HepG2 (cell line): Measurements from ENCODE around the gene MRPL48. TPM values are rescaled to one million over a fixed set of nuclear protein-coding genes. Genes with fewer than 3 reads are reported as not detected.

ENCODE experiments used
- ATAC-seq: fragments of 200-7000 bp; cut with Tn5 transposase; 3 replicates; pipeline ENCODE4 v1.9.1; 2020; ENCODE audit warnings: mild to moderate bottlenecking, moderate library complexity
- BruUV-seq: library from RNA; stranded (reverse); fragments of 400-500 nt; replicated peaks from 2 replicates; lab custom pipeline; 2021; lab: Mats Ljungman, UMichigan
- CTCF ChIA-PET: fragments of 300-600 bp; formaldehyde crosslinking; extraction: SDS; loops from one replicate; lab custom pipeline; 2021; ENCODE audit warnings: low total read pairs, inconsistent platforms, low intra/inter-chr PET ratio; lab: Yijun Ruan, JAX
- POLR2A ChIA-PET: fragments of 350-600 bp; sonication (Branson Sonifier 250); formaldehyde crosslinking; loops from one replicate; lab custom pipeline; 2020; ENCODE audit warnings: antibody characterized with exemption, inconsistent platforms; lab: Yijun Ruan, JAX
- DNase-seq: peaks from one replicate; pipeline ENCODE4 v3.0.0-alpha.2; 2015; ENCODE audit warnings: low spot score
- FAIRE-seq: peaks from 3 replicates; lab custom pipeline; 2011; peaks lifted over from hg19 to GRCh38; lab: Jason Lieb, UNC
- H2AFZ ChIP-seq: one replicate; pipeline ENCODE4 v1.6.1; 2011; ENCODE audit warnings: low read length, inconsistent platforms
- H3K27ac ChIP-seq: fragments of 300-600 bp; 3 replicates; pipeline ENCODE4 v1.8.0; 2011; ENCODE audit warnings: mixed run types, mild to moderate bottlenecking, mixed read lengths, low read length, inconsistent platforms; ENCODE audit not compliant: insufficient read depth; ENCODE audit errors: extremely low read length
- H3K27me3 ChIP-seq, 2 experiments: fragments of 200-600 bp in 1 of 2; 2 replicates in 1 of 2; 3 replicates in 1 of 2; pipeline versions ENCODE4 v1.6.0 to v1.8.0; 2011; ENCODE audit warnings: low read length in 2 of 2, mild to moderate bottlenecking in 2 of 2, moderate library complexity in 2 of 2, inconsistent platforms in 1 of 2; ENCODE audit not compliant: insufficient read depth in 2 of 2, control insufficient read depth in 1 of 2
- H3K36me3 ChIP-seq, 2 experiments: fragments of 200-600 bp in 1 of 2; replicated peaks in 1 of 2; 2 replicates in 1 of 2; 3 replicates in 1 of 2; pipeline versions ENCODE4 v1.5.1 to v1.8.0; 2011; ENCODE audit warnings: low read length in 2 of 2, inconsistent platforms in 1 of 2; ENCODE audit not compliant: insufficient read depth in 2 of 2, control insufficient read depth in 1 of 2
- H3K4me1 ChIP-seq: 2 replicates; pipeline ENCODE4 v1.5.1; 2012; ENCODE audit warnings: low read length, inconsistent platforms; ENCODE audit not compliant: insufficient read depth
- H3K4me2 ChIP-seq: 2 replicates; pipeline ENCODE4 v1.6.0; 2011; ENCODE audit warnings: low read depth, low read length, inconsistent platforms
- H3K4me3 ChIP-seq, 3 experiments: fragments of 200-600 bp in 1 of 3; sonication (generic), shearing (Covaris generic) in 1 of 3; replicated peaks in 1 of 3; 2 replicates each; pipeline ENCODE4 v1.5.1; 2011 to 2016; ENCODE audit warnings: low read length in 3 of 3, inconsistent platforms in 2 of 3, low read depth in 2 of 3, mild to moderate bottlenecking in 2 of 3, control low read depth in 1 of 3, mixed read lengths in 1 of 3; ENCODE audit not compliant: insufficient read depth in 1 of 3
- H3K79me2 ChIP-seq: one replicate; pipeline ENCODE4 v1.6.1; 2011; ENCODE audit warnings: low read length, inconsistent platforms; ENCODE audit not compliant: insufficient read depth
- H3K9ac ChIP-seq: 2 replicates; pipeline ENCODE4 v1.6.0; 2011; ENCODE audit warnings: mild to moderate bottlenecking, low read depth, low read length, inconsistent platforms; ENCODE audit not compliant: insufficient read depth
- H3K9me3 ChIP-seq: 2 replicates; pipeline ENCODE4 v1.5.1; 2012; ENCODE audit warnings: mild to moderate bottlenecking, low read length
- H4K20me1 ChIP-seq: 2 replicates; pipeline ENCODE4 v1.6.0; 2011; ENCODE audit warnings: inconsistent platforms, mild to moderate bottlenecking, low read length, moderate library complexity; ENCODE audit not compliant: insufficient read depth
- HIVEP1 ChIP-seq: sonication (generic); formaldehyde crosslinking; IDR thresholded peaks from 2 replicates; pipeline ENCODE4 v1.4.0; 2020; ENCODE audit warnings: mild to moderate bottlenecking, missing genetic modification reagents
- HNRNPUL1 ChIP-seq: fragments of 200-400 bp; formaldehyde crosslinking; IDR thresholded peaks from 2 replicates; pipeline ENCODE4 v1.6.1; 2017; ENCODE audit warnings: low read depth, mild to moderate bottlenecking, low read length, moderate library complexity
- IKZF4 ChIP-seq: sonication (generic); formaldehyde crosslinking; IDR thresholded peaks from 2 replicates; pipeline ENCODE4 v1.5.1; 2020; ENCODE audit warnings: borderline replicate concordance, mild to moderate bottlenecking, low read depth, missing genetic modification reagents; ENCODE audit errors: not compliant biosample characterization
- KLF16 ChIP-seq, 2 experiments: sonication (generic) in 1 of 2; formaldehyde crosslinking in 1 of 2; IDR thresholded peaks; 2 replicates each; pipeline versions ENCODE4 v1.6.1 to v1.8.0; 2016 to 2023; ENCODE audit warnings: missing genetic modification reagents in 2 of 2, missing compliant biosample characterization in 1 of 2
- MAF1 ChIP-seq: sonication (generic); formaldehyde crosslinking; IDR thresholded peaks from 2 replicates; pipeline ENCODE4 v1.5.0; 2020; ENCODE audit warnings: missing genetic modification reagents, borderline replicate concordance
- PCBP2 ChIP-seq: fragments of 200-400 bp; formaldehyde crosslinking; optimal IDR thresholded peaks from 2 replicates; pipeline ENCODE3; 2018; ENCODE audit warnings: low read length, low read depth; ENCODE audit not compliant: poor library complexity, severe bottlenecking
- SRSF1 ChIP-seq: fragments of 200-400 bp; formaldehyde crosslinking; optimal IDR thresholded peaks from 2 replicates; pipeline ENCODE3; 2017; ENCODE audit warnings: mild to moderate bottlenecking, low read depth, low read length, moderate library complexity
- TBX3 ChIP-seq: fragments of 450-650 bp; IDR thresholded peaks from 2 replicates; pipeline ENCODE4 v1.6.1; 2017; ENCODE audit warnings: antibody characterized with exemption, mild to moderate bottlenecking, inconsistent platforms, borderline replicate concordance
- ZNF292 ChIP-seq: sonication (generic); formaldehyde crosslinking; IDR thresholded peaks from 2 replicates; pipeline ENCODE4 v1.8.1; 2022; ENCODE audit warnings: mild to moderate bottlenecking, low read depth, missing genetic modification reagents, borderline replicate concordance
- ZNF441 ChIP-seq: sonication (generic); formaldehyde crosslinking; IDR thresholded peaks from 2 replicates; pipeline ENCODE4 v1.7.0; 2021; ENCODE audit warnings: missing genetic modification reagents, borderline replicate concordance
- ZNF558 ChIP-seq: sonication (generic); formaldehyde crosslinking; IDR thresholded peaks from 2 replicates; pipeline ENCODE4 v1.9.0; 2022; ENCODE audit warnings: mild to moderate bottlenecking, missing genetic modification reagents, borderline replicate concordance
- ZNF577 ChIP-seq: sonication (generic); formaldehyde crosslinking; IDR thresholded peaks from 2 replicates; pipeline ENCODE4 v1.4.0; 2020; ENCODE audit warnings: mild to moderate bottlenecking, low read depth, missing genetic modification reagents, borderline replicate concordance
- ZNF629 ChIP-seq: sonication (generic); formaldehyde crosslinking; conservative IDR thresholded peaks from 2 replicates; pipeline ENCODE4 v1.5.0; 2020; ENCODE audit warnings: missing genetic modification reagents
- WGBS: methylation state at CpG from one replicate; pipeline ENCODE4 v1.1.6; 2017; ENCODE audit warnings: low lambda C conversion rate; 5-methylcytosine and 5-hydroxymethylcytosine counted together
- in situ Hi-C: cut with HindIII; loops from 2 replicates; pipeline ENCODE4 v1.10.0; 2017; ENCODE audit warnings: low pct_unique_long_range_greater_than_20kb; ENCODE audit not compliant: extremely low pct_ligation_motif_present
- intact Hi-C: fragments of 100-400 bp; cut with micrococcal nuclease; formaldehyde crosslinking; loops from one replicate; pipeline ENCODE4 v1.10.0; 2022; ENCODE audit not compliant: unreplicated experiment
- polyA plus RNA-seq, 8 experiments: library from polyadenylated mRNA; depleted of rRNA in 3 of 8; stranded (reverse) in 7 of 8; unstranded in 1 of 8; fragments of >200 nt; fragmentation: Illumina TruSeq in 4 of 8; extraction: Trizol in 4 of 8; gene quantifications; 2 replicates each; pipeline versions ENCODE4 v1.2.1 to v1.2.3, GENCODE V29; 2011 to 2016; ENCODE audit warnings: low read depth in 4 of 8, missing spikeins in 1 of 8, mixed read lengths in 1 of 8; ENCODE audit not compliant: insufficient read depth in 1 of 8
- total RNA-seq, 5 experiments: library from RNA; depleted of rRNA; stranded (reverse); fragments of >200 nt; fragmentation: Illumina TruSeq; extraction: Trizol; gene quantifications; 2 replicates each; pipeline ENCODE4 v1.2.3, GENCODE V29; 2016; ENCODE audit warnings: low read depth in 1 of 5
- TF ChIP-seq, protein P1 (sequence below): sonication (generic); formaldehyde crosslinking; IDR thresholded peaks from 2 replicates; pipeline ENCODE4 v1.5.0; 2020; ENCODE audit warnings: missing genetic modification reagents
- TF ChIP-seq, protein P2 (sequence below): sonication (generic); formaldehyde crosslinking; IDR thresholded peaks from 2 replicates; pipeline ENCODE4 v1.8.0; 2022; ENCODE audit warnings: mild to moderate bottlenecking, missing genetic modification reagents, moderate library complexity

MRPL48 gene
- total and polyA plus RNA-seq, 2 of the 13 experiments (the other 11 are each of a cell fraction or from before 2014, with no cell fraction given), result 61.2 to 67.9 TPM

DNA sequence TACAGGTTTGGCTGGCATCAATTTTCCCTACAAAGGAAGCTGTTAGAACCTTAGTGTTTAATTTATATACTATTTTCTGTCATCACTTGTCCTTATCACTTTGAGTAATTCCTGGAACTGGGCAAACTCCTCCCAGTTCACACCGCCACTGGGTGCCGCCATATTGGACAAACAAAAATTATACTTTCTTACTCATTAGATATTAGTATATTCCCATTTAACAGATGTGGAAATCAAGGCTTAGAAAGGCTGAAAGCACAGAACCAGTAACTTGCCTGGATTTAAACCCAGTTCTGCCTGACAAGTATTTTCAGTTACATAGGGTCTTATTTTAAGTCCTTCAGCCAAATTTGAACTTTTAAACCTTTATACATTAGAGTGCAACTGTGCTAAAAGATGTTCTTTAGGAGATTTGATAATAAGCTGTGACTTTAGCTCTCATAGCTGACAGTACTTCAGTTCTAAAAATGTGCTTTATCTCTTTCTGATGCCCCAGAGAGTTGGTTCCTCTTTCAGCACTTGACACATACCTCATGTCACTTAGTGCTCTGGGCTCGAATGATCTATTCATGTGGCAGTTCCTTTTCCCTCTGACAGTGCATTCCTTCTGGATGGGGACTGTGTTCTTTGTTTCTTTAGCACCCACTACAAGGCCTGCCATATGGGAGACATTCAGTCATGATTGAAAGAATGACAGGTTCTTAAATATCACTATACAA lies 63.5 kb downstream of the MRPL48 start:
- no peaks in the 10 kb centered on the region for H3K27me3 ChIP-seq
- FAIRE-seq (no peak), ATAC-seq (no peak), DNase-seq (no peak)
- H3K79me2 ChIP-seq, result no peaks in the 10 kb centered on the region
- H3K4me3 ChIP-seq, result no peak overlapping the region
- H2AFZ ChIP-seq, result no peak overlapping the region
- H3K9ac ChIP-seq, result no peak overlapping the region
- peaks cover under 1 to 5% of the 10 kb centered on the region in 2 experiments; a peak in 4 of 5 replicates for H3K36me3 ChIP-seq
- no peak for TF ChIP-seq HNRNPUL1
- peak; percentile 39 for TF ChIP-seq ZNF629 (CRISPR knock-in tag)
- H3K4me2 ChIP-seq, result no peak overlapping the region
- POLR2A ChIA-PET, result no interaction called here
- no TSS peak for BruUV-seq
- whole genome bisulfite sequencing, result 97% methylated on average over 3 of the region's 3 CpGs
- no peaks in the 10 kb centered on the region for H3K9me3 ChIP-seq
- H4K20me1 ChIP-seq, result no peaks in the 10 kb centered on the region
- no peak overlapping the region for H3K27ac ChIP-seq
- in situ Hi-C loops, result no loop called here
- CTCF ChIA-PET, result no interaction called here
- intact Hi-C loops, result no loop called here
- H3K4me1 ChIP-seq, result no peaks in the 10 kb centered on the region

DNA sequence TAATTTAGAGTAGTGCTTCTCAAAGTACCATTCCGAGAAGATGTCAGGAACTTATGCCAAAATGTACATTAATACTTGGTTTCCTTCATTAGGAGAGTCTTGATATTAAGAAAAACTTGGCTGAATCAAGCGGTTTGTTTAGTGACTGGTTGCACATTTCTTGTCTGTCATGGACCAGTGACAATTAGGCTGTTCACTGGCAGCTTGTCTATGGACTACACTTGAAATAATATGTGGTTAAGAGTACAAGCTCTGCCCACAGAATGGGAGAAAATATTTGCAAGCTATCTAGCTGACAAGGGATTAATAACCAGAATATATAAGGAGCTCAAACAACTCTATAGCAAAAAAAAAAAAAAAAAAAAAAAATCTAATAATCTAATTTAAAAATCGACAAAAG lies 64.4 kb downstream of the MRPL48 start:
- H3K9me3 ChIP-seq, result no peaks in the 10 kb centered on the region
- in situ Hi-C loops (no loop called here), intact Hi-C loops (no loop called here)
- FAIRE-seq, result no peak
- H3K36me3 ChIP-seq, result peaks cover 0 to 3% of the 10 kb centered on the region in 2 experiments; a peak in 2 of 5 replicates
- DNase-seq, result no peak
- CTCF ChIA-PET, result no interaction called here
- H3K9ac ChIP-seq, result no peak overlapping the region
- POLR2A ChIA-PET, result no interaction called here
- H3K4me1 ChIP-seq, result no peaks in the 10 kb centered on the region
- 95% methylated on average over 3 of the region's 3 CpGs for WGBS
- ATAC-seq, result no peak
- no peak overlapping the region for H2AFZ ChIP-seq
- no TSS peak for BruUV-seq
- H3K27ac ChIP-seq, result no peak overlapping the region
- H3K4me2 ChIP-seq, result no peak overlapping the region
- no peaks in the 10 kb centered on the region for H4K20me1 ChIP-seq
- H3K4me3 ChIP-seq, result no peak overlapping the region
- H3K27me3 ChIP-seq, result no peaks in the 10 kb centered on the region
- H3K79me2 ChIP-seq, result no peaks in the 10 kb centered on the region
- TF ChIP-seq TBX3, result no peak
- no peak for TF ChIP-seq KLF16 (CRISPR knock-in tag; IDR thresholded peaks at IDR 0.05)
- TF ChIP-seq ZNF558, result no peak
- no peak for TF ChIP-seq HIVEP1 (CRISPR knock-in tag)
- no peak for TF ChIP-seq PCBP2
- no peak for TF ChIP-seq ZNF577 (CRISPR knock-in tag)
- no peak for TF ChIP-seq MAF1 (CRISPR knock-in tag)
- TF ChIP-seq ZNF441 (CRISPR knock-in tag), result no peak
- no peak for TF ChIP-seq ZNF292 (CRISPR knock-in tag)
- TF ChIP-seq, protein P1, sequence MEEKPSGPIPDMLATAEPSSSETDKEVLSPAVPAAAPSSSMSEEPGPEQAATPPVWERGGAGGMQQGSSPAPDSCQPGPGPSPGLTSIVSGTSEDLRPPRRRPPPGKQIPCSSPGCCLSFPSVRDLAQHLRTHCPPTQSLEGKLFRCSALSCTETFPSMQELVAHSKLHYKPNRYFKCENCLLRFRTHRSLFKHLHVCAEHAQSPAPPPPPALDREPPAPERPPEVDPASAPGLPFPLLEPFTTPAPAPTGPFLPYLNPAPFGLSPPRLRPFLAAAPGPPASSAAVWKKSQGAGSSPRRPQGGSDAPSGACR (CRISPR knock-in tag), result no peak
- no peak for TF ChIP-seq SRSF1
- no peak for TF ChIP-seq IKZF4 (CRISPR knock-in tag)
- TF ChIP-seq, protein P2, sequence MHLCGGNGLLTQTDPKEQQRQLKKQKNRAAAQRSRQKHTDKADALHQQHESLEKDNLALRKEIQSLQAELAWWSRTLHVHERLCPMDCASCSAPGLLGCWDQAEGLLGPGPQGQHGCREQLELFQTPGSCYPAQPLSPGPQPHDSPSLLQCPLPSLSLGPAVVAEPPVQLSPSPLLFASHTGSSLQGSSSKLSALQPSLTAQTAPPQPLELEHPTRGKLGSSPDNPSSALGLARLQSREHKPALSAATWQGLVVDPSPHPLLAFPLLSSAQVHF (CRISPR knock-in tag), result no peak
